Measurements from ENCODE around the gene RASSF7. TPM values are rescaled to one million over a fixed set of nuclear protein-coding genes. Genes with fewer than 3 reads are reported as not detected.

Gene RASSF7
- total and polyA plus RNA-seq, 2 donors (not counting 1 experiment from before 2014, with no cell fraction given) = 29.8 to 89.3 TPM

GRCh38 chr11:537622-538430 is 22.9 kb upstream of the RASSF7 start:
- no peak for DNase-seq
- TF ChIP-seq CTCF (IDR thresholded peaks at IDR 0.05) (no peak), EZH2 (IDR thresholded peaks at IDR 0.05; ENCODE audit: borderline replicate concordance, insufficient read depth, low read depth, low read length, poor library complexity, severe bottlenecking) (no peak)
- CTCF ChIA-PET = interaction anchor here (1.1 to 1.6 kb wide), 4 partner anchors 17 to 188 kb away, joined by 3 to 6 read pairs (median 4); no protein-coding TSS in a partner anchor

More at GRCh38 chr11:537622-538430, 22.9 kb upstream of the RASSF7 start:
- H3K27ac ChIP-seq (ENCODE audit: low read length in 2 of 2) = peak overlapping the region; percentile 99
- H3K4me2 ChIP-seq (replicated peaks; ENCODE audit: low read depth, low read length, poor library complexity, severe bottlenecking) = peak overlapping the region; percentile 99
- peaks cover 47% of the 10 kb centered on the region for H3K79me2 ChIP-seq (ENCODE audit: control insufficient read depth, insufficient read depth, low read length)
- H3K9ac ChIP-seq (ENCODE audit: low read length) = peak overlapping the region; percentile 86
- peak overlapping the region; percentile 99 for H3K27ac Mint-ChIP-seq
- peak overlapping the region in 4 of 5 experiments; percentile 68 to 80 (median 72) for H3K4me3 ChIP-seq (ENCODE audit: control extremely low read depth in 1 of 5, extremely low read depth in 1 of 5, insufficient read depth in 1 of 5, low read depth in 2 of 5, low read length in 4 of 5)
- no peaks in the 10 kb centered on the region for H3K27me3 ChIP-seq (replicated peaks in 1 of 4; ENCODE audit: control extremely low read depth in 1 of 4, control insufficient read depth in 3 of 4, insufficient read depth in 4 of 4, low read length in 3 of 4)
- 31% methylated on average over 18 of the region's 19 CpGs for WGBS (ENCODE audit: insufficient coverage)
- peak overlapping the region; percentile 79 for H2AFZ ChIP-seq (ENCODE audit: insufficient read depth, low read depth, low read length, poor library complexity, severe bottlenecking)
- H3K4me1 Mint-ChIP-seq = peaks cover 22% of the 10 kb centered on the region
- peaks cover 18% of the 10 kb centered on the region for H4K20me1 ChIP-seq (ENCODE audit: control insufficient read depth, insufficient read depth, low read length, poor library complexity, severe bottlenecking)
- no peaks in the 10 kb centered on the region for H3K9me3 Mint-ChIP-seq (ENCODE audit: insufficient read depth)
- no peaks in the 10 kb centered on the region for H3K27me3 Mint-ChIP-seq
- intact Hi-C loops (cut with micrococcal nuclease) = loop anchor here (1.0 to 5.0 kb wide), 10 partner anchors 20 to 769 kb away; partner anchors contain the start of genes BET1L, DEAF1, LMNTD2 and PHRF1
- H3K36me3 ChIP-seq (replicated peaks in 1 of 2; ENCODE audit: control extremely low read depth in 1 of 2, control insufficient read depth in 1 of 2, extremely low read depth in 1 of 2, insufficient read depth in 2 of 2, low read length in 1 of 2) = peaks cover 0 to 11% of the 10 kb centered on the region in 2 experiments
- no peak for ATAC-seq (ENCODE audit: low read depth)
- peaks cover 17 to 35% of the 10 kb centered on the region in 2 donors for H3K4me1 ChIP-seq (ENCODE audit: control insufficient read depth in 2 of 2, insufficient read depth in 2 of 2, low read length in 2 of 2)
- no peaks in the 10 kb centered on the region for H3K9me3 ChIP-seq (ENCODE audit: control extremely low read depth in 1 of 3, control insufficient read depth in 2 of 3, insufficient read depth in 1 of 3, low read length in 2 of 3)
- H3K4me3 Mint-ChIP-seq = peak overlapping the region; percentile 97
- POLR2A ChIA-PET = interaction anchor here (0.7 to 3.0 kb wide), 9 partner anchors 22 to 331 kb away, joined by 3 to 26 read pairs (median 11); partner anchors contain the start of genes BET1L, DEAF1, IRF7 and LMNTD2

Data from B cell (primary cell).